Neuronal stem cell (in vitro differentiated cells): ENCODE data around the gene CST4. TPM values are rescaled to one million over a fixed set of nuclear protein-coding genes. Genes with fewer than 3 reads are reported as not detected.
A peak's percentile ranks its signal among the peaks of the same experiment; 100 is the strongest.
"Not testable (repeated sequence)": the region's sequence is repeated elsewhere in the genome, so short reads cannot be mapped to it uniquely, and the experiment has no call there.

Experiments
- DNase-seq: peaks from one replicate; pipeline ENCODE4 v3.0.0-alpha.2; 2013; ENCODE audit warnings: low spot score
- H2AFZ ChIP-seq: one replicate; pipeline ENCODE4 v1.6.1; 2013; ENCODE audit warnings: mild to moderate bottlenecking, low read length, inconsistent platforms
- H2AK5ac ChIP-seq: 2 replicates; pipeline ENCODE4 v1.6.1; 2013; ENCODE audit warnings: low read depth, mild to moderate bottlenecking, inconsistent platforms, low read length, moderate library complexity, mixed read lengths
- H2BK120ac ChIP-seq: 2 replicates; pipeline ENCODE4 v1.6.1; 2013; ENCODE audit warnings: low read depth, mild to moderate bottlenecking, inconsistent platforms, low read length, moderate library complexity, mixed read lengths
- H2BK12ac ChIP-seq: one replicate; pipeline ENCODE4 v1.6.1; 2013; ENCODE audit warnings: low read length, inconsistent platforms
- H2BK15ac ChIP-seq: 2 replicates; pipeline ENCODE4 v1.6.1; 2013; ENCODE audit warnings: mild to moderate bottlenecking, low read length, inconsistent platforms, mixed read lengths
- H2BK5ac ChIP-seq: one replicate; pipeline ENCODE4 v1.6.1; 2013; ENCODE audit warnings: inconsistent platforms, mild to moderate bottlenecking, low read length, moderate library complexity
- H3K14ac ChIP-seq: one replicate; pipeline ENCODE4 v1.6.1; 2013; ENCODE audit warnings: low read length, inconsistent platforms
- H3K18ac ChIP-seq: 2 replicates; pipeline ENCODE4 v1.6.1; 2013; ENCODE audit warnings: low read length, inconsistent platforms
- H3K23ac ChIP-seq: 2 replicates; pipeline ENCODE4 v1.6.1; 2013; ENCODE audit warnings: low read depth, mild to moderate bottlenecking, mixed read lengths, low read length, inconsistent platforms; ENCODE audit not compliant: poor library complexity
- H3K27ac ChIP-seq: replicated peaks from 3 replicates; pipeline ENCODE4 v1.5.1; 2013; ENCODE audit warnings: low read length, inconsistent platforms
- H3K27me3 ChIP-seq, 3 experiments: 2 replicates each; pipeline ENCODE4 v1.6.1; 2013; ENCODE audit warnings: low read length in 3 of 3, mild to moderate bottlenecking in 2 of 3, inconsistent platforms in 1 of 3, low read depth in 1 of 3, mixed read lengths in 1 of 3, moderate library complexity in 1 of 3; ENCODE audit not compliant: control insufficient read depth in 3 of 3, insufficient read depth in 3 of 3
- H3K36me3 ChIP-seq, 2 donors: replicated peaks in 1 of 2; 2 replicates each; pipeline ENCODE4 v1.6.1; 2013; ENCODE audit warnings: low read length in 2 of 2; ENCODE audit not compliant: control insufficient read depth in 2 of 2, insufficient read depth in 2 of 2
- H3K4ac ChIP-seq: 2 replicates; pipeline ENCODE4 v1.6.1; 2013; ENCODE audit warnings: inconsistent platforms, mild to moderate bottlenecking, low read length, moderate library complexity
- H3K4me1 ChIP-seq, 2 donors: 1 replicate in 1 of 2; 2 replicates in 1 of 2; pipeline ENCODE4 v1.6.1; 2013; ENCODE audit warnings: low read length in 2 of 2, low read depth in 1 of 2; ENCODE audit not compliant: control insufficient read depth in 2 of 2, insufficient read depth in 1 of 2
- H3K4me2 ChIP-seq: one replicate; pipeline ENCODE4 v1.6.1; 2013; ENCODE audit warnings: mild to moderate bottlenecking, low read length, inconsistent platforms; ENCODE audit not compliant: insufficient read depth, poor library complexity, severe bottlenecking
- H3K4me3 ChIP-seq, 2 donors: 2 replicates each; pipeline ENCODE4 v1.5.1; 2013; ENCODE audit warnings: low read length in 2 of 2, mild to moderate bottlenecking in 2 of 2, inconsistent platforms in 1 of 2, moderate library complexity in 1 of 2
- H3K79me1 ChIP-seq: one replicate; pipeline ENCODE4 v1.6.1; 2013; ENCODE audit warnings: low read depth, mild to moderate bottlenecking, inconsistent platforms, low read length, moderate library complexity
- H3K9ac ChIP-seq: one replicate; pipeline ENCODE4 v1.6.1; 2013; ENCODE audit warnings: mild to moderate bottlenecking, low read depth, low read length, inconsistent platforms; ENCODE audit not compliant: poor library complexity
- H3K9me3 ChIP-seq, 2 donors: replicated peaks in 1 of 2; 2 replicates each; pipeline versions ENCODE3 to v1.6.1; 2013; ENCODE audit warnings: low read length in 2 of 2, mild to moderate bottlenecking in 2 of 2, inconsistent platforms in 1 of 2, low read depth in 1 of 2, mixed read lengths in 1 of 2, moderate library complexity in 1 of 2; ENCODE audit not compliant: control insufficient read depth in 2 of 2, insufficient read depth in 1 of 2
- H4K8ac ChIP-seq: one replicate; pipeline ENCODE4 v1.6.1; 2013; ENCODE audit warnings: low read depth, mild to moderate bottlenecking, inconsistent platforms, low read length, moderate library complexity
- H4K91ac ChIP-seq: one replicate; pipeline ENCODE4 v1.6.1; 2013; ENCODE audit warnings: low read length, low read depth, mild to moderate bottlenecking, inconsistent platforms; ENCODE audit not compliant: poor library complexity
- WGBS, 2 donors: extraction: QIAGEN DNeasy Blood & Tissue Kit; methylation state at CpG; one replicate each; pipeline ENCODE4 v1.1.7; 2013; ENCODE audit warnings: missing lambda C conversion rate in 2 of 2, mixed read lengths in 1 of 2; ENCODE audit not compliant: insufficient read length in 2 of 2, insufficient replicate concordance in 1 of 2; ENCODE audit errors: extremely low coverage in 2 of 2; 5-methylcytosine and 5-hydroxymethylcytosine counted together
- small RNA-seq: library from polyadenylated mRNA; stranded (forward); fragments of <200 nt; extraction: miRNeasy Mini kit (QIAGEN cat#:217004); gene quantifications from one replicate; pipeline ENCODE3, GENCODE V24; 2013; ENCODE audit not compliant: insufficient read depth

Gene CST4

DNA sequence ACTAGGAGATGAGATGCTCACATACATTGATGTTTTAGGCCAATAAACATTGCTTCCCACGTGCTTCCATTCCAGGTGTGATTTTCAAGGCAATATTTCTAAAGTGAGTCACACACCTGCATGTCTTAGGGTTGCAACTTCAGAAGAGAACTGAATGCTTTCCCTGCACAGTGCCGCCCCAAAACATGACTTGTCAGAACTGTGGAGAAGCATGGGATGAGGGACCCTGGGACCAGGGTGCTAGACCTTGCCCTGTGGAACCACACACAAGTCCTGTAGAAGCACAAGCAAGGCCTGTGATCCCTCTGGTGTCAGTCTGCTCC lies 53.1 kb downstream of the CST4 start:
- H3K23ac ChIP-seq, H2BK5ac ChIP-seq, H2AFZ ChIP-seq, H3K14ac ChIP-seq, H3K4me1 ChIP-seq, H3K18ac ChIP-seq, H3K9me3 ChIP-seq, H3K27me3 ChIP-seq, H3K4ac ChIP-seq, DNase-seq, H2BK12ac ChIP-seq, H3K9ac ChIP-seq, H2BK15ac ChIP-seq, H3K27ac ChIP-seq, H2BK120ac ChIP-seq, H4K91ac ChIP-seq, H3K4me3 ChIP-seq, H3K79me1 ChIP-seq, H3K4me2 ChIP-seq, H2AK5ac ChIP-seq: not testable (repeated sequence)
- no CpG with 5 or more reads among the region's 2 CpGs for WGBS, 2 donors
- Histone ChIP-seq H3K36me3 (peaks cover 6 to 38% of the 10 kb centered on the region in 2 donors), H4K8ac (peak overlapping the region; percentile 48)

Small RNA genes within 50 kb of the gene (small RNA-seq; reads per million reads assigned to genes)
- not detected for gene CST2P1
